H7 (cell line): ENCODE results near the gene PALMD. TPM values are rescaled to one million over a fixed set of nuclear protein-coding genes. Genes with fewer than 3 reads are reported as not detected.

Experiments
- DNase-seq: peaks from one replicate; pipeline ENCODE4 v3.0.0; 2012
- H3K27me3 ChIP-seq: 2 replicates; pipeline ENCODE4 v1.6.0; 2011; ENCODE audit warnings: mild to moderate bottlenecking, low read length; ENCODE audit not compliant: control insufficient read depth, insufficient read depth
- H3K36me3 ChIP-seq: replicated peaks from 2 replicates; pipeline ENCODE4 v1.5.1; 2011; ENCODE audit warnings: low read length; ENCODE audit not compliant: control insufficient read depth, insufficient read depth
- H3K4me3 ChIP-seq: 2 replicates; pipeline ENCODE4 v1.5.1; 2011; ENCODE audit warnings: low read depth, mild to moderate bottlenecking, control low read depth, low read length, moderate library complexity; ENCODE audit not compliant: insufficient read depth
- total RNA-seq: library from RNA; depleted of rRNA; stranded (reverse); fragments of >200 nt; shearing (Covaris generic); gene quantifications from 2 replicates; pipeline ENCODE4 v1.2.3, GENCODE V29; 2014; rRNA removed

PALMD gene, protein sequence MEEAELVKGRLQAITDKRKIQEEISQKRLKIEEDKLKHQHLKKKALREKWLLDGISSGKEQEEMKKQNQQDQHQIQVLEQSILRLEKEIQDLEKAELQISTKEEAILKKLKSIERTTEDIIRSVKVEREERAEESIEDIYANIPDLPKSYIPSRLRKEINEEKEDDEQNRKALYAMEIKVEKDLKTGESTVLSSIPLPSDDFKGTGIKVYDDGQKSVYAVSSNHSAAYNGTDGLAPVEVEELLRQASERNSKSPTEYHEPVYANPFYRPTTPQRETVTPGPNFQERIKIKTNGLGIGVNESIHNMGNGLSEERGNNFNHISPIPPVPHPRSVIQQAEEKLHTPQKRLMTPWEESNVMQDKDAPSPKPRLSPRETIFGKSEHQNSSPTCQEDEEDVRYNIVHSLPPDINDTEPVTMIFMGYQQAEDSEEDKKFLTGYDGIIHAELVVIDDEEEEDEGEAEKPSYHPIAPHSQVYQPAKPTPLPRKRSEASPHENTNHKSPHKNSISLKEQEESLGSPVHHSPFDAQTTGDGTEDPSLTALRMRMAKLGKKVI
- not detected in 2 replicates for total RNA-seq

DNA sequence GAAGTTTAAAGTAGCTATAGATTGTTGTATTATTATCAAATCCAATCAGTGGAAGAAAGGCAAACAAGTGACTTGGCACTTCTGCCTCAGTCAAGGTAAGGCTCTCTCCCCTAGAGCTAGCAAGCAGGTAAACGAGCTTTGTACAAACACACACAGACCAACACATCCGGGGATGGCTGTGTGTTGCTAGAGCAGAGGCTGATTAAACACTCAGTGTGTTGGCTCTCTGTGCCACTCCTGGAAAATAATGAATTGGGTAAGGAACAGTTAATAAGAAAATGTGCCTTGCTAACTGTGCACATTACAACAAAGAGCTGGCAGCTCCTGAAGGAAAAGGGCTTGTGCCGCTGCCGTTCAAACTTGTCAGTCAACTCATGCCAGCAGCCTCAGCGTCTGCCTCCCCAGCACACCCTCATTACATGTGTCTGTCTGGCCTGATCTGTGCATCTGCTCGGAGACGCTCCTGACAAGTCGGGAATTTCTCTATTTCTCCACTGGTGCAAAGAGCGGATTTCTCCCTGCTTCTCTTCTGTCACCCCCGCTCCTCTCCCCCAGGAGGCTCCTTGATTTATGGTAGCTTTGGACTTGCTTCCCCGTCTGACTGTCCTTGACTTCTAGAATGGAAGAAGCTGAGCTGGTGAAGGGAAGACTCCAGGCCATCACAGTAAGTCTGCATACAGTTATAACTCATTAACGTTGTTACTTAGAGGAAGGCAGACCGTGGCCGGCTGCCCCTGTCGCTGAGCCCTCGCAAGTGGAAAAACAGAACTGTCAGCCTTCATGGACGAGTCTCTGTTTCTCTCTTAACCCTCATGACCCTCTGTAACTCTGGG lies at the start of gene PALMD:
TSS of gene PALMD (plus strand) at position 415 of the 833 bp plus-strand sequence. CDS start at position 620, 205 bp downstream.
- no peaks in the 10 kb centered on the region for H3K36me3 ChIP-seq
- no peaks in the 10 kb centered on the region for H3K27me3 ChIP-seq
- no peak within 1 kb of the TSS for H3K4me3 ChIP-seq
- no peak for DNase-seq

DNA sequence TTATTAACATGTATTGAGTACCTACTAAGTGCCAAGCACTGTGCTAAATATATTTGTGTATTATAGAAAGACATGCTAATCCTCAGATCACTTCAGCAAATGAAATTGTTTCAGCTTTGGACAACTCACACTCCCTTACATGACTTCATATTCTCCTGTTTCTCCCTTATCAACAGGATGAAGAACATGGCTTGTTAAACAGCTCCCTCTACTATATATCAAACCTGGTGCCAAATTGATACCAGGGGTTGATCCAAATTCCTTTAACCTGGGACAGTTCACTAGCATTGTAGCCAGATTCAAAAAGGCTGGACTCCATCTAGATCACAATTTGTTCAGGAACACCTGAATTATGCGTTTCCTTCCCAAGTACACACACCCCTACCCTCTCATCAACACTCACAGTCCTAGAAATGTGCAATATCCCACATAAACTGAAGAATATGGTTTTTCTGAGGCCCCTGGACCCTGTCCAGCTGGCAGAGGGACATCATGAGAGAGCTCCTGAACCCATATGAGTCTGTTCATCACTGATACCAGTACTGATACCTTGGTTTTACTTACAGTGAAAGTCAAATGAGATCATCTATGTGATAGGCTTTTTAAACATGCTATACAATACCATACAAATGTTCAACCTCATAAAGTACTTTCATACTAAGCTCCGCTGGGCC lies 47.0 kb upstream of the PALMD start:
- H3K4me3 ChIP-seq = no peak overlapping the region
- DNase-seq = no peak
- H3K36me3 ChIP-seq = no peaks in the 10 kb centered on the region
- no peaks in the 10 kb centered on the region for H3K27me3 ChIP-seq

DNA sequence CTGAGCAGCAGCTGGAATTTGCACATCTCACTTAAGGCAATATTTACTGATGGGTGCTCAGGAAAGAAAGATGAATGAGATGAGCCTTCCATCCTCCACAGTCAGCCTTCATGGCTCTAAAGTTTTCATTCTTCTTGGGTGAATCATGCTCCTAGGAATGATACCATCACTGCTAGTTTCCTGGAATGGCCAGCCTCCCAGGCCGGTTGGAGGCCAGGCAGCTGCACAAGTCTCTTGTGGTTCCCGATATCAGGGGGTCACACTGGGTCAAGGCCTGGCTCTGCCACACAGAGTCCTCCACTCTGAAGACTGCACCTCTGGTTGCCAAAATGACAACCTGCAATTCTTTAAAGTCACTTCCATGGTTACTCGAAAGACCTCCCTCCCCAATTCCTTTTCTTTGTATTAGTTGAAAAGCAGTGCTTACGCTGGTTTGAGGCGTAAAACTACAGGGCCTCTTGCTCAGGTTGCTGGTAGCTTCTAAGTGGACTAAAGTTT lies 46.2 kb upstream of the PALMD start:
- DNase-seq = no peak
- Histone ChIP-seq H3K36me3 (no peaks in the 10 kb centered on the region), H3K4me3 (no peak overlapping the region), H3K27me3 (no peaks in the 10 kb centered on the region)

DNA sequence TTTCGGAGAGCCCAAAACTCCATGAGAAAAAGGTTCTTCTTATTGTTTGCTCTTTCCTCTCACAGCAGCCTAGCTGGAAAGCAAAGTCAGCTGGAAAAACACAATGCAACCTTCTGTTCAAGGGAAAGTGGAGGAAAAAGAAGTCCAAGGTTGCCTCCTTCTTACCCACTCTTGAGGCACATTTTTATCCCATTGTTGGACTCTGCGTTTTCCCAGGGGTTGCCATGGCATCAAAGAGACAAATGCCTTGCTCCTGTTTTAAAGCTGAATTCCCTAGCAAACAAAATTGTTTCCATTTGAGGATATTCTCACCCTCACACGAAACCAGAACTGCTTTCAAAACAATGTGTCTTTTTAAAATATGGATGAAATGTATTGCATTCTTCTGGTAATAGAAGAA lies 45.1 kb upstream of the PALMD start:
- no peak overlapping the region for H3K4me3 ChIP-seq
- DNase-seq = no peak
- no peaks in the 10 kb centered on the region for H3K36me3 ChIP-seq
- no peaks in the 10 kb centered on the region for H3K27me3 ChIP-seq

DNA sequence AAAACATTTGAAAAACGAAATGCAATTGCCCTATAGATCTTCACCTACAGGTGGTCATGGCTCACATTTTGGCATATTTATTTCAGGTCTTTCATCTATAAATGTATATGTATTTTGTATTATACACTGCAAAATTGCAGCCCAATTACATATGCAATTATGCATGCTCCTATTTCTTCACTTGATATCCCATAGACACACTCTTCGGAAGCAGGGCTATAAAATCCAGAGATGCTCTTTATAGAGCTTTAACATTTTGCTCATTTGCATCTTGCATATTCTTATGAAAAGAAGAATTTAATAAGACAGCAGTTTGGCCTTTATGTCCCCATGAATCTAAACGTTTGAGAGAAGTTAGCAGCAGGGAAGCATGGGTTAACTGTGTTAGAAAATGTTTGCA lies 44.7 kb upstream of the PALMD start:
- H3K36me3 ChIP-seq = no peaks in the 10 kb centered on the region
- no peak for DNase-seq
- no peaks in the 10 kb centered on the region for H3K27me3 ChIP-seq
- H3K4me3 ChIP-seq = no peak overlapping the region

DNA sequence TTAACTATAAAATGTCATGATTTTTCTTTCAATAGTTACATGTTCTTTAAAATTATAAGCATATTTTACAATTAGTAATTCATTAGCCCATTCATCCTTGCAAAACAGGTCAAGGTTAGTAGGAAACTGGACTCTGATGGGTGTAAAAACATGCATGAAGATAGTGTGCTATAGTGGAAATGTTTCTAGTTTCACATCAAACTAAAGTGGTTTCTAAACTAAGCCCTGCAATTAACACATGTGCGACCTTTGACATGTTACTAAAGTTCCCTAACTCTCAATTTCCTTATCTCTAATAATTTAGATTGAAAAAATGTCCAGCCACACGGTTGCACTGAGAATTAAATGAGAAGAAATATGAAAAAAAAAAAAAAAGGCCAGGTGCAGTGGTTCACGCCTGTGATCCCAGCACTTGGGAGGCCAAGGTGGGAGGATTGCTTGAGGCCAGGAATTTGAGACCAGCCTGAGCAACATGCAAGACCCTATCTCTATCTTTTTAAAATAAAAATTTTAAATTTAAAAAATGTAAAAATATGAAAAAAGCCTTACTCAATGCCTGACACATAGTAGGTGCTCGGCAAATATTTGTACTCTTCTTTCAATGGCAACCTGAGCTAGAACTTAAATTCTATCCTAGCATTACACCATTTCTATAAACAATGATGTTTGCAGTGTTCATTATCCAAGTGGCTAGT lies 44.1 kb upstream of the PALMD start:
- H3K4me3 ChIP-seq = no peak overlapping the region
- no peaks in the 10 kb centered on the region for H3K27me3 ChIP-seq
- H3K36me3 ChIP-seq = no peaks in the 10 kb centered on the region
- no peak for DNase-seq

DNA sequence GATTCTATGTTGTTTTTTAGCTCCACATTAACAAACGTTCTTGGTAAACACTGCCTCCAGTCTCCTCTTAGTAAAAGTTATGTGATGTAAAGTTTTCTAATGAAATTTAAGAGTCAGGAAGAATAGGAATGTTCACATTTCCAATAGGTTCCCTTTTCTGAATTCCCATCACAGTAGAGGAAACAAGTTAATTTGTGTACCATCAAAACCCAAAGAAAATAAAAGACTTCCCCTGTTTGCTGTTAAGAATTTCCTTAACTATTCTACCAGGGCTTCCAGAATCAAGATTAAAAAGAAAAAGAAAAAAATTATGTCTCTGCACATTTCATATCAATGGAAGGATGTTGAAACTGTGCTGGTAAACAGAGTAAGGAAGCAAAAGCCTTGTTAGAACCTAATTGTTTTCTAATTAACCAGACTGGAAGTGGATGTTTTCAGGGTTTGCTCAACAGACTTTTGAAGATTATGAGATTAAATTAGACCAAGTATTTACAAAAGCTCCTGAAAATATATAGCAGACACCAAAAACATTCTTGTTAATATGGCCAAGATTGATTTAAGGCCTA lies 43.4 kb upstream of the PALMD start:
- no peak for DNase-seq
- Histone ChIP-seq H3K4me3 (no peak overlapping the region), H3K27me3 (no peaks in the 10 kb centered on the region), H3K36me3 (no peaks in the 10 kb centered on the region)

DNA sequence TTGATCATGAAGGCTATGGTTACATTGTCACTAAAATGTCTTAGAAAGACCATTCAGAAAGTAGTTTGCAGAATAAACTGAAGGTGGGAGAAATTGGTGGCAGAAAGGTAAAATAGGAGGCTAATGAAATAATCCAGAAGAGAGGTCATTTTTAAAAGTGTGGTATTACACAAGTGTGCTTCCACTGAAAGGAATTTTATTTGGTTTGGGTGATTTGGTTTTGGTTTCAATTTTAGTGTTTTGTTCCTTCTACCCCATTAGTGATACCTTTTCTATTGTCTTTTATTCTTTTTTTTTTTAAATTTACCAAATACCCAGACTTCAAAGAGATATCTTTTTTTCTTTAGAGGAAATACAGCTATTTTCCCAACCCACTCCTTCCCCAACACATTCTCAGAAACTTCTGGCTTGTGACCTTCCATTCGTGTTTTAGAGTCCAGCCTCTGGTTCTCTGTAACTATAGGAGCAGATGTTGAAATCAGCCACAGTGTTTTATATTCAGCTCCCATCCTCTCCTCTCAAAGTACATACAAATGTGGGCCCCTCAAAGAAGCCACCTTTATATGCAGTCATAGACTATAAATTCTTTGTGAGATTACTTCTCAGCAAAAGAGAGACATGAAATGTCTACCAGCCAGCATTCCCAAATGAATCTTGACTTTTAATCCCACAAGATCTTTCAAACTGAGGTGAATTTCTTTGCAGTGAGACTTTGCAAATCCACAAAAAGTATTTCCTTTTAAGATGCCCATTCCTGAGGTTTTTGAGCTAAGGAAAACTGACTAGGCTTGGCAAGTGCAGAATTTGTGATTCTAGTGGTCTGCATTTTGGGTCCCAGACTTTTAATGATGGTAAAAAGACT lies 42.0 kb upstream of the PALMD start:
- no peaks in the 10 kb centered on the region for H3K27me3 ChIP-seq
- no peak overlapping the region for H3K4me3 ChIP-seq
- no peaks in the 10 kb centered on the region for H3K36me3 ChIP-seq
- no peak for DNase-seq

DNA sequence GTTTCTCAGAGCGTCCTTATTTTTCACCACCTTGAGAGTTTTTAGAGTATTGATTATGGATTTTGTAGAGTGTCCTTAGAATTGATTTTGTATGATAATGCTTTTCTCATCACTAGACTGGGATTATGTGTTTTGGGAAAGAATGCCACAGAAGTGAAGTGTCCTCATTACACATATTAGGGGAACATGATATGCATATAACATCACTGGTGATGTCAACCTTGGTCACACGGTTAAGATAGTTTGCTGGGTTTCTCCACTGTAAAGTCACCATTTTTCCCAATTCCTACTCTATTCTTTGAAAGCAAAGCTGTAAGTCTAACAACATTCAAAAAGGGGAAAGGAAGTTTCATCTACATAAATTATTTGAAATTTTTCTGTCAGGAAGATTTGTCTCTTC lies 39.6 kb upstream of the PALMD start:
- no peak for DNase-seq
- H3K27me3 ChIP-seq = no peaks in the 10 kb centered on the region
- H3K4me3 ChIP-seq = no peak overlapping the region
- H3K36me3 ChIP-seq = no peaks in the 10 kb centered on the region

DNA sequence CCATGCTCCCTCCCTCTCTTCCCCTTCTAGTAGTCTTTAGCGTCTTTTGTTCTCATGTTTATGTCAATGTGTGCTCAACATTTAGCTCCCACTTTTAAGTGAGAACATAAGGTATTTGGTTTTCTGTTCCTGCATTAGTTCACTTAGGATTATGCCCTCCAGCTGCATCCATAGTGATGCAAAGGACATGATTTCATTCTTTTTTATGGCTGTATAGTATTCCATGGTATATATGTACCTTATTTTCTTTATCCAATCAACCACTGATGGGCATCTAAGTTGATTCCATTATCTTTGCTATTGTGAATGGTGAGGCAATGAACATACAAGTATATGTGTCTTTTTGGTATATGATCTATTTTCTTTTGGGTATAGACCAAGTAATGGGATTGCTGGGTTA lies 38.3 kb upstream of the PALMD start:
- DNase-seq = no peak
- H3K4me3 ChIP-seq = no peak overlapping the region
- no peaks in the 10 kb centered on the region for H3K36me3 ChIP-seq
- H3K27me3 ChIP-seq = no peaks in the 10 kb centered on the region

DNA sequence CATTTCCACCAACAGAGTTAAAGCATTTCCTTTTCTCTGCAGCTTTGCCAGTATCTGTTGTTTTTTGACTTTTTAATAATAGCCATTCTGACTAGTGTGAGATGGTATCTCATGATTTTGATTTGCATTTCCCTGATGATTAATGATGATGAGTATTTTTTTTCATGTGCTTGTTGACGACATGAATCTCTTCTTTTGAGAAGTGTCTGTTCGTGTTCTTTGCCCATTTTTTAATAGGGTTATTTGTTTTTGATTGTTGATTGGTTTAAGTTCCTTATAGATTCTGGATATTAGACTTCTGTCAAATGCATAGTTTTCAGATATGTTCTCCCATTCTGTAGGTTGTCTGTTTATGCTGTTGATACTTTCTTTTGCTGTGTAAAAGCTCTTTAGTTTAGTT lies 37.9 kb upstream of the PALMD start:
- Histone ChIP-seq H3K27me3 (no peaks in the 10 kb centered on the region), H3K4me3 (no peak overlapping the region), H3K36me3 (no peaks in the 10 kb centered on the region)
- DNase-seq = no peak

DNA sequence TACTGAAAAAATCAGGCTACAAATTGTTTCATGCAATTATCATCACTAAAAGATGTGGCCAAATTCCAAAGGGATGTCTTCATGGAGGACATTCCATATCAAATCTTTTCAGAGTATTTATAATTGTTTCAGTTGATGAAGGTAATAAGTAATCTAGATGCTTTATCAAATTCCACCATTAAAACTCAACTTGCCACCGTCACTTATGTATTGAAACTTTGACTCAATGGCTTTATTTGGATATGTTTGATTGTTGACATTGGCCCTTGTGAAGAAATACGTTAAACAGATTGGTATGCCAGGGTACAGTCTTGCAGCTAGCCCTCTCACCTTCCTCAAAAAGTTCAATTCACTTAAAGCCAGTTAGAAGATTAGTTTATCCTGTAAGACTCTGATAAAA lies 32.2 kb upstream of the PALMD start:
- Histone ChIP-seq H3K27me3 (no peaks in the 10 kb centered on the region), H3K4me3 (no peak overlapping the region), H3K36me3 (no peaks in the 10 kb centered on the region)
- DNase-seq = no peak

DNA sequence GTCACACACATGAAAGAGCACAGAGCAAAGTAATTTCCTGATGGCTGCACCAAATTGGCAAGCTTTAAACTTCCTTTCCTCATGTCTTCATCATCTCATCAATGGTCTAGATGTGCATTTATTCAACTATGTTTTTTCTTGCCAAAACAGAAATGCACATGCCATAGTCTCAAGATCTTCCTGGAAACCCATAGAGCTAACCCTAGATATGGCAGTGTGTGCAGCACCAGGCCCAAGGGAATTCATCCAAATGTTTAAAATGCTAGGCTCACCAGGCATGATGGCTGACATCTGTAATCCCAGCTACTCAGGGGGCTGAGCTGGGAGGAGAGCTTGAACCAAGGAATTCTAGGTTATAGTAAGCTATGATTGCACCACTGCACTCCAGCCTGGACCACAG lies 31.2 kb upstream of the PALMD start:
- no peak overlapping the region for H3K4me3 ChIP-seq
- DNase-seq = no peak
- no peaks in the 10 kb centered on the region for H3K36me3 ChIP-seq
- H3K27me3 ChIP-seq = no peaks in the 10 kb centered on the region
